ENCODE measurements around the gene ZNF829.
A peak's percentile ranks its signal among the peaks of the same experiment; 100 is the strongest.

Gene ZNF829

DNA sequence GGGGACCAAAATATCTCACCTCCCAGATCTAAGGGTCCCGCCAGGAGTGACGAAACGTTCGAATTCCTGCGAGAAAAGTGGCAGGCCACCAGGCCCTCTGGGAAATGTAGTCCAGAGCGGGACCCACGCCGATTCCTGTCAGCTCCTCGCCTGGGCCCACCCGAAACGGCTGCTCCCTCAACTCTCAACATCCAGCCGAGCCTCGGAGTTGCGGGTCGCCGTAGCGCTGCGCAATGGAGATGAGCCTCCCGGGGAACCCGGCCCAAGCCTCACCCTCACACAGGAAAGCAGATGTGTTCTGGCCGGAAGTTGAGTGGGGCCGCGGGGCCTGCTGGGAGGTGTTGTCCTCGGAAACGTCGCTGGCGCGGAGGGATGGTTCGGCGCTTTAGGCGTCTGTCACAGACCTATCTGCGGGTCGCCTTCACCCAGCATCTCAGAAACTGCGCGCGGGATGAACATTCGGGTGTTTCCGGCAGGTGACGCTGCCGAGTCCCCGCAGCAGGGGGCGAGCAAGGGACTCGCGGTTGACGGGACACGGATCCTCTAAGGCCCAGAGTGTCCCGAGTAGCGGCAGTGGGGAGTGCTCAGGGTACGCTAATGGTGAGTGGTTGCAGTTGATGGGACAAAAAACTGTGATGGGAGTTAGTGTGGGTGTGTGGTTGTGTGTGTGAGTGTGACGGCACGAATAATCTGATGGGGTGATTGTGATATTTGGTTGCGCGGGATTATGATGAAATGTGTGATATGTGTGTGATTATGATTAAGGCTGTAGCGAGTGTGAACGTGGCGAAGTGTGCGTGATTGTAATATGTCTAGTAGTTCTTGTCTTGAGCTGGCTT lies at the start of gene ZNF829, which contains the start of gene ZNF568:
Gene ZNF829, minus strand, starts transcription at position 300 of the 839 bp plus-strand sequence. CDS start 1,124 bp downstream, outside the sequence.
Gene ZNF568, plus strand, starts transcription at position 341 of the 839 bp plus-strand sequence. CDS start 6,439 bp downstream, outside the sequence.
- DNase-seq: peak; percentile 95

DNA sequence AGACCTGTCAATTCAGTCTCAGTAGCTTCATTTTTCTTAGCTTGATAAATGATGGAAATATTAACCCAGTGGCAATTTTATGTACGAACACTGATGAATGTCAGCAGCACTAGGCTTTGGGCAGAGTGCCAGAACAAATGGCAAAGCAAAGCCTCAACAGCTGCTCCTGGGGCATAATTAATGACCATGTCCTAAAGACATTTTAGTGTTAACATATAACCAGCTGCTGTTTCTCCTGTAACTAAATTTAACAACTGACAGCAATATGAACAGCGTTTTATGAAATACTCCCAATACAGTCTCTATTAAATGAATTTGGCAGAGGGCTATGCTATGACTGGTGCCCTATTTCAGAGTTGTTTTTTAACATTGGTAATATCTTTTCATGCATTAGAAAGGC lies 47.2 kb upstream of the ZNF829 start:
- no peak for DNase-seq

DNA sequence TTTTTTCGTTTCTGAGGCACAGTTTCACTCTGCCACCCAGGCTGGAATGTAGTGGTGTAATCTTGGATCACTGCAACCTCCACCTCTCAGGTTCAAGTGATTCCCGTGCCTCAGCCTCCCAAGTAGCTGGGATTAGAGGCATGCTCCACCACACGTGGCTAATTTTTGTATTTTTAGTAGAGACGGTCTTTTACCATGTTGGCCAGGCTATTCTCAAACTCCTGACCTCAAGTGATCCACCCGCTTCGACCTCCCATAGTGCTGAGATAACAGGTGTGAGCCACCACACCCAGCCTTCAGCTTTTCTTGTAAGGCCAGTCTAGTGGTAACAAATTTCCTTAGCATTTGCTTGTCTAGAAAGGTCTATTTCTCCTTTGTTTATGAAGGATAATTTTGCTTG lies 46.3 kb upstream of the ZNF829 start:
- no peak for DNase-seq

DNA sequence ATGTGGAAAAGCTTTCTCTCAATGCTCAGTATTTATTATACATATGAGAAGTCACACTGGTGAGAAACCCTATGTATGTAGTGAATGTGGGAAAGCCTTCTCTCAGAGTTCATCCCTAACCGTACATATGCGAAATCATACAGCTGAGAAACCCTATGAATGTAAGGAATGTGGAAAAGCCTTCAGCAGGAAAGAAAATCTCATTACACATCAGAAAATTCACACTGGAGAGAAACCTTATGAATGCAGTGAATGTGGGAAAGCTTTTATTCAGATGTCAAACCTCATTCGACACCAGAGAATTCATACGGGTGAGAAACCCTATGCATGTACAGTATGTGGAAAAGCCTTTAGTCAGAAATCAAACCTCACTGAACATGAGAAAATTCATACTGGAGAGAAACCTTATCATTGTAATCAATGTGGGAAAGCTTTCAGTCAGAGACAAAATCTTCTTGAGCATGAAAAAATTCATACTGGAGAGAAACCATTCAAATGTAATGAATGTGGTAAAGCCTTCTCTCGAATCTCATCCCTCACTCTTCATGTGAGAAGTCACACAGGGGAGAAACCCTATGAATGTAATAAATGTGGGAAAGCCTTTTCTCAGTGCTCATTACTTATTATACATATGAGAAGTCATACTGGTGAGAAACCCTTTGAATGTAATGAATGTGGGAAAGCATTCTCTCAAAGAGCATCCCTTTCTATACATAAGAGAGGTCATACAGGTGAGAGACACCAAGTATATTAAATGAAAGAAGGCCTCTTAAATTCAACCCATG lies 34.4 kb upstream of the ZNF829 start:
- DNase-seq: no peak

DNA sequence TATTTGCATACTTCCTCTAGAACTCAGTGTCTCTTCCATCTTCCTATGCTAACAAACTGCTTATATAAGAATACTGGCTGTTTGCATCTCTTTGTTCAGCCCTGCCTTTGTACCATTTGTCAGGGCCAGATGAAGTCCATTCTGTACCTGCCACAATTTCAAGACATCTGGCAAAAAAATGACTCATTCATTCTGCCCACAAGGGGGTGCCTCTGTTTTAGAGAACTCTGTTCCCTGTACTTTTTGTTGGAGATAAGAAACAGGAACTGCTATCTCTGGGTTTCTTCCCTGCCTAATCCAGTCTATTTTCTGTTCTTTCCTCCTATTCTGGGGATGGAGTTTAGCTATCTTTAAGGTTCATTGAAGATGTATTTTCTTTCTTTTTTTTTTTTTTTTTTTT lies 23.1 kb upstream of the ZNF829 start:
- no peak for DNase-seq

DNA sequence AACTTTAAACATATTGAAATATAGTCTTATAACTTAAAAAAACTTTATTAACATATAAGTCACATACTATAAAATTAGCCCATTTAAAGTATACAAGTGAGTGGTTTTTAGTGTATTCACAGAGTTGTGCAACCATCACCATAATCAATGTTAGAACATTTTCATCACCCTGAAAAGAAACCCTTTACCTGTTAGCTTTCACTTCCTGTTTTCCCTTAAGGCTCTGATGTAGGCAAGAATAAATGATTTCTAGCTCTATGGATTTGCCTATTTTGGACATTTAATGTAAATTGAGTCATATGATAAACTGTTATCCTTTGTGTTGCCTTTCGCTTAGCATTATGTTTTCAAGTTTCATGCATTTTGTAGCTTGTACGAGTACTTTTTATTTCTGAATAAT lies 15.6 kb upstream of the ZNF829 start:
- no peak for DNase-seq

DNA sequence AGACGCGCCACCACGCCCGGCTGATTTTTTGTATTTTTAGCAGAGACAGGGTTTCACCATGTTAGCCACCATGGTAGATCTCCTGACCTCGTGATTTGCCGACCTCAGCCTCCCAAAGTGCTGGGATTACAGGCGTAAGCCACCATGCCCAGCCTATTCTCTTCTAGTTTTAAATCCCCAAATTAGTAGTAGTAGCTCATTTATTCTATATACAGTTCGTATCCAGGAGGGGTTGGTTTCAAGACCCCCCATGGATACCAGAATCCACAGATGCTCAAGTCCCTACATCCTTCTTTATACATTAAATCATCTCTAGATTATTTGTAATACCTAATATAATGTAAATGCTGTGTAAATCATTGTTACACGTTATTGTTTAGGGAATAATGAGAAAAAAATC lies 2.0 kb upstream of the ZNF829 start:
- DNase-seq: no peak

DNA sequence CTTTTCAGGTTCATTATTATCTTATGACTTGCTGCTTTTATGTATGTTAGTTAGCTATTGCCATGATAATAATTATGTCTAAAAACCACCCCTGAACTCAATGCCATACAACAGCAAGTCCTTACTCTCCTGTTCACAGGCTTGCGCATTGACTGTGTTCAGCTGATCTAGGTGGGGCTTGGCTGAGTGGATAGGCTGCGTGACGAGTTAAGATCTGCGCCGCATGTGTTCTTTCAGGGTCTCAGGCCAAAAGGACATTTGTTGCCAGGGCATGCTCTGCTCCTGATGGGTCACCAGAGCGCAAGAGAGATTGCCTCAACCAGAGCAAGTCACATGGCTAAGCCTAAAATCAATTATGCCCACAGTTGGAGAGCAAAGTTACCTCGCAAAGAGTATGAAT lies 900 bp upstream of the ZNF829 start:
- DNase-seq: no peak

DNA sequence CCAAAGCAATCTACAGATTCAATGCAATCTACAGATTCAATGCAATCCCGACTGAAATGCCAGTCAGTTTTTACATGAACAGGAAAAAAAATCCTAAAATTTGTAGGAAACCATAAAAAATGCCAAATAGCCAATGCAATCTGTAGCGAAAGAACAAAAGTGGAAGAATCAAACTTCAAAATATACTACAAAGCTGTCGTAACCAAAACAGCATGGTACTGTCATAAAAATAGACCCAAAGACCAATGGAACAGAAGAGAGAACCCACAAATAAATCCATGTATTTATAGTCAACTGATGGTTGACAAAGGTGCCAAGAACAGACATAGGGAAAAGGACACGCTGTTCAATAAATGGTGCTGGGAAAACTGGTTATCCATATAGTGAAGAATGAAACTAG lies 17.7 kb downstream of the ZNF829 start:
- no peak for DNase-seq

DNA sequence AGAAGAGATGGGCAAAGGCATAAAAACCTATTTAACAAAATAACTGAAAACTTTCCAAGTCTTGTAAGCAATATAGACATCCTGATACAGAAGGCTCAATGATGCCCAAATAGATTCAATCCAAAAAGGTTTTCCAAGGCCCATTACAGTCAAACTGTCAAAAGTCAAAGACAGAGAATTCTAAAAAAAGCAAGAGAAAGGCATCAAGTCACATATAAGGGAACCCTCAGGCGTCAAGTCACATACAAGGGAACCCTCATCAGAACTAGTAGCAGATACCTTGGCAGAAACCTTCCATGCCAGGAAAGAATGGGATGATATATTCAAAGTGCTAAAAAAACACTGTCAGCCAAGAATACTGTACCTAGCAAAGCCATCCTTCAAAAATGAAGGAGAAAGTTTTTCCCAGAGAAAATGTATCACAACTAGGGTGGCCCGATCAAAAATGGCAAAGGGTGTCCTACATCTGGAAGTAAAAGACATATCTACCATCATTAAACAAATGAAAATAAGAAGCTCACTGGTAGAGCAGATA lies 21.2 kb downstream of the ZNF829 start:
- DNase-seq: no peak

DNA sequence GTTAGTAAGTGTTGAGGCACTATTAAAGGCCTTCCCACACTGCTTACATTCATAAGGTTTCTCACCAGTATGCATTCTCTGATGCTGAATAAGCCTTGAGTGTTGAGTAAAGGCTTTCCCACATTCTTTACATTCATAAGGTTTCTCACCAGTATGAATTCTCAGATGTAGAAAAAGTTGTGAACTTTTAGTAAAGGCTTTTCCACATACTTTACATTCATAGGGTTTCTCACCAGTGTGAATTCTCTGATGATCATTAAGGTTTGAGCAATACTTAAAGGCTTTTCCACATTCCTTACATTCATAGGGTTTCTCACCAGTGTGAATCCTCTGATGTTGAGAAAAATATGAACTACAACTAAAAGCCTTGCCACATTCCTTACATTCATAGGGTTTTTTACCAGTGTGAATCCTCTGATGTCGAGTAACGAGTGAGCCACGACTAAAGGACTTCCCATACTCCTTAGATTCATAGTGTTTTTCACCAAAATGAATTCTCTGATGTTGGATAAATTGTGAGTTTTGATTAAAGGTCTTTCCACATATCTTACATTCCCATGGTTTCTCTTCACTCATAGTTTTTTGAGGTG lies 24.2 kb downstream of the ZNF829 start:
- DNase-seq: no peak

DNA sequence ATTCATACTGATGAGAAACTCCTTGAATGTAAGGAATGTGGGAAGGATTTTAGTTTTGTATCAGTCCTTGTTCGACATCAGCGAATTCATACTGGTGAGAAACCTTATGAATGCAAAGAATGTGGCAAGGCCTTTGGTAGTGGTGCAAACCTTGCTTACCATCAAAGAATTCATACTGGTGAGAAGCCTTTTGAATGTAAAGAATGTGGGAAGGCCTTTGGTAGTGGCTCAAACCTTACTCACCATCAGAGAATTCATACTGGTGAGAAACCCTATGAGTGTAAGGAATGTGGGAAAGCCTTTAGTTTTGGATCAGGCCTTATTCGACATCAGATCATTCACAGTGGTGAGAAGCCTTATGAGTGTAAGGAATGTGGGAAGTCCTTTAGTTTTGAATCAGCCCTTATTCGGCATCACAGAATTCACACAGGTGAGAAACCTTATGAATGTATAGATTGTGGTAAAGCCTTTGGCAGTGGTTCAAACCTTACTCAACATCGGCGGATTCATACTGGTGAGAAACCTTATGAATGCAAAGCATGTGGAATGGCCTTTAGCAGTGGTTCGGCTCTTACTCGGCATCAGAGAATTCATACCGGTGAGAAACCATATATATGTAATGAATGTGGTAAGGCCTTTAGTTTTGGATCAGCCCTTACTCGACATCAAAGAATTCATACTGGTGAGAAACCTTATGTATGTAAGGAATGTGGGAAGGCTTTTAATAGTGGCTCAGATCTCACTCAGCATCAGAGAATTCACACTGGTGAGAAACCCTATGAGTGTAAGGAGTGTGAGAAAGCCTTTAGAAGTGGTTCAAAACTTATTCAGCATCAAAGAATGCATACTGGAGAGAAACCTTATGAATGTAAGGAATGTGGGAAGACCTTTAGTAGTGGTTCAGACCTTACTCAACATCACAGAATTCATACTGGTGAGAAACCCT lies 38.8 kb downstream of the ZNF829 start:
- no peak for DNase-seq

DNA sequence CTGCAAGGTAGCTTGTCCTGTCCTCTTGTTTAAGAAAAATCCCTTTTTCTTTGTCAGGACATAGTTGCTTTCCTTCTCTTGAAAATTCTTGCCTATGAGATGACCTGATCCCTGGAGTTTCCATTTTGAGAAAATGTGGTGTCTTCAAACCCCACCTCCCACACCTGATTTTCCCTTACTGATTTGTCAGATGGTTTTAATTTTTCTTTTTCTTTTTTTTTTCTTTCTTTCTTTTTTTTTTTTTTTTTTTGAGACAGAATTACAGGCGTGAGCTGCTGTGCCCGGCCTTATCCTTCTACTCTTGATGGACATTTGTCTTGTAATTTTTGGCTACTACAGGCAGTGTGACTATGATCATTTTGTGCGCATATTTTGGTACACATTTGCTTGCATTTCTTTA lies 64.2 kb downstream of the ZNF829 start:
- DNase-seq: no peak

DNA sequence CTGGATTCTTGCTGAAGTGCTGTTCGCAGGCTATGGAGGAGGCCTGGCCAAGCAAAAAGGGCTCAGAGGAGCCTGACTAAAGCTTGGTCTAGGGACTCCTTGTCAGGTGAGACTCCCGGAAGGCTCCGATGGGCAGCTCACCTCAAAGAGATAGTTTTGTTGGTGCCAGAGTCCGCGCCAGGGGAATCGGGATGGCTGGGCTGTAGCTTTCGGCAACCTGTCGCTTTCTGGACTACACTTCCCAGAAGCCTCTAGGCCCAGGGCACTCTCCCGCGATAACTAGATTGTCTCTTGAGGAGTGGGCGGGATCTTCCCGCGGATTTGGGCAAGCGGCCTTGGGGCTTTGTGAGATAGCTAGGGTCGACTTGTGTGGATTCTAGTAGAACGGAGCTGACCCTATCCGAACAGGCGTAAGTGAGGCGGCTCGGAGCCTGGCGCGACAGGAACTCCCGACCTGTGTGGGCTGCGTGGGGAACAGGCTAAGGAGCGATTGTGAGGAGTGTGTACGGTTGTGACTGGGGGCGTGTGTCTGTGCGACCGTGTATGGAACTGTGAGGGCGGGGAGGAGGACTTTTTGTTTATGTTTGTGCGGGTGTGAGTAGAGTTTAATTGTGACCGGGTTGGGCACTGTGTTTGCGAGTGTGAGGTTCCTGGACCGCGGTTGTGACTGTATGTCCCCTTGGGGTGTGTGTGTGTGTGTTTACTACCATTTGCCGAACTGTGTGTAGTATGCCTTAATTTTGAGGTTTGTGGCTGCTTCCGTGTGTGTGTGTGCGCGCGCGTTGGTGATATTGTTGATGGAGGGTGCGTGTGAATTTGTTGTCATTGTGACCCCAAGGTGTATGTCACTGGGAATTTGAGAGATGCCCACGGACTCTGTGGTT lies 65.3 kb downstream of the ZNF829 start, which contains the start of gene ZNF345:
Gene ZNF345, plus strand, starts transcription at position 318 of the 884 bp plus-strand sequence. CDS start 25,955 bp downstream, outside the sequence.
- DNase-seq: peak; percentile 90

DNA sequence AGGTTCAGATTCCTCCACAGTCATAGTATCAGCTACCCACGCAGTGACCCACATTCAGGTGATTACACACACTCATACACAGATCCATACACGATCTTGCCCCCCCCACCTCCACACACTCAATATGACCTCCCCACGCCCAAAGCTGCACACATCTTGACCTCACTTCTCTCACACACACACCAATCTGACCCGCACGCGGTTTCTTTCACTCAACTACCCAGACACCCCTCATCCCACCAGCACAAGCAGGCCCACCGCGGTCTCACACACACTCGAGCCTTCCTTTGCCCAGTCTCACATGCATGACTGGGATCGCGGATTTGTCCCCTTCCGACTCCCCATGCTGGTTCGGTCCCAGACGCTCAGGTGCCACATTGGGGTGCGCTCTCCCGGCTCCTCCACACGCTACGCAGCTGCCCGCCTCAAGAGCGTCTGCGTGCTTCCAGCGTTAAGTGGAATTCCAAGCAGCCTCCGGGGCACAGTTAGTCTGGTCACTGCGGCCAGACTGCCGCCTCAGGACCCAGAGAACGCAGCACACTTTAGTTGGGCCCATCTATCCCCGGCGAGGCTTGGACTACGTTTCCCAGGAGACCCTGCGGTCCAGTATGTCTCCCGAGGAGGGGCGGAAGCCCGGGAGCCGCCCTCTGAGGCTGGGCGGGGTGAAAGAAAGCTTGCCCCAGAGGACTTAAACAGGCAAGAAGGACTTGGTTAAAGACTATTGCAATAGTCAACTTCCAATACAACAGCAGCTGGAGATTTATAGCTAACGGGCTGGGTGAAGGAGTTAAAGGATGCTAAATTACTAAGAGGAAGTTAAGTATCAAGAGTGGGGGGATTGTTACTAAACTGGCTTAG lies 66.2 kb downstream of the ZNF829 start:
- peak; percentile 92 for DNase-seq

DNA sequence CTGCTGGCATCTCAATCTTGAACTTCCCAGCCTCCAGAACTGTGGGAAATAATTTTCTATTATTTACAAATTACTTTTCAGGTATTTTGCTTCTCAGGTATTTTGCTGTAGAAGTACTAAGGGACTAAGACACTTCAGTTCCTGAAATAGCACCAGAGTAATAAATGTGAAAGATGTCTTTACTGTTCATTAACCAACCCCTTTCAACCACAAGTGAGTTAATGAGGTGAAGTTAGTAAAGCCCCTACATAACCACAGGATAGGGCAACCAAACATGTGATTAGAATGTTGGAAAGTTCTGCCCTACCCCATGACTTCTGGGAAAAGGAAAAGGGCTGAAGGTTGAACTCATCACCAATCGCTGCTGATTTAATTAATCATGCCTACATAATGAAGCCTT lies 68.1 kb downstream of the ZNF829 start:
- DNase-seq: no peak

DNA sequence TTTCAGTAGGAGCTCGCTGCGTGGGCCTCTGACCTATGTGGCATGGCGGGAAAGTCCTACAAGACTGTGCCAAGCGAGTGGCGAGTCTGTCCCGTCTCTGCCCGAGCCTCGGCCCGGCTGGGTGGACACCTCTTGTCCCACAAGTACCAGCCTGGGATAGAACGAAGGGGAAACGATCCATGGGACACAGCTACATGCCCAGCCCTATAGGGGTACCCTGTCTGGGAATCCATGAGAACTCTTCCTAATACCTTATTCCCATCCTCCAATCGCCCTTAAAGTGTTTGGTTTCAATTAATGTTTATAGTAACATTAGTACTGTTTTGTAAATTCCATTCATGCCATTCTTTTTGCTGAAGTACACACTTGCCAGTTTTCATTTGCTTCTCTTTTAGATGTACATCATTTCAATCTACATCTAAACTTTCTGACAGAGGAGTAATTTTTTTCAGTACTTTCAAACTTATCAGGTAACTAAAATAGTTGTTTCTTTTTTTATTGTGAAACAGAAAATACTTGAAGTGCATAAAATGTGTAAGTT lies 77.2 kb downstream of the ZNF829 start:
- no peak for DNase-seq
